GM19438 (cell line): ENCODE results near the gene GRID2IP.
"Not testable (repeated sequence)": the region's sequence is repeated elsewhere in the genome, so short reads cannot be mapped to it uniquely, and the experiment has no call there.

ENCODE experiments used
- ATAC-seq: cut with Tn5 transposase; IDR thresholded peaks from one replicate; pipeline ENCODE4 v1.9.1; 2021; ENCODE audit warnings: low read depth; ENCODE audit not compliant: unreplicated experiment

GRID2IP gene

GRCh38 chr7:6495597-6496262, 55.5 kb downstream of the GRID2IP start:
- ATAC-seq, result no peak

GRCh38 chr7:6494365-6494764, 56.9 kb downstream of the GRID2IP start:
- no peak for ATAC-seq

GRCh38 chr7:6491194-6491593, 60.1 kb downstream of the GRID2IP start:
- no peak for ATAC-seq

- ATAC-seq, result no peak
These were observed 61.6 kb downstream of the GRID2IP start for GRCh38 chr7:6489612-6490011.

GRCh38 chr7:6487184-6487545, 64.1 kb downstream of the GRID2IP start:
- ATAC-seq, result no peak

- no peak for ATAC-seq
These were observed 64.7 kb downstream of the GRID2IP start for GRCh38 chr7:6486438-6487183.

- ATAC-seq, result no peak
These were observed 68.5 kb downstream of the GRID2IP start for GRCh38 chr7:6482743-6483119.

- ATAC-seq, result no peak
These were observed 69.0 kb downstream of the GRID2IP start for GRCh38 chr7:6482307-6482706.

- no peak for ATAC-seq
These were observed 69.8 kb downstream of the GRID2IP start for GRCh38 chr7:6481445-6481844.

- no peak for ATAC-seq
These were observed 71.0 kb downstream of the GRID2IP start for GRCh38 chr7:6480323-6480660.

GRCh38 chr7:6479067-6479466, 72.2 kb downstream of the GRID2IP start:
- no peak for ATAC-seq

- ATAC-seq, result no peak
These were observed 73.1 kb downstream of the GRID2IP start for GRCh38 chr7:6478186-6478585.

- ATAC-seq, result no peak
These were observed 74.0 kb downstream of the GRID2IP start for GRCh38 chr7:6477318-6477660.

- no peak for ATAC-seq
These were observed 74.5 kb downstream of the GRID2IP start for GRCh38 chr7:6476596-6477317.

- ATAC-seq, result no peak
These were observed 75.7 kb downstream of the GRID2IP start for GRCh38 chr7:6475433-6476186.

GRCh38 chr7:6465862-6466261, 85.4 kb downstream of the GRID2IP start:
- no peak for ATAC-seq

- not testable (repeated sequence) for ATAC-seq
These were observed 87.7 kb downstream of the GRID2IP start for GRCh38 chr7:6463609-6464008.

GRCh38 chr7:6461946-6462550, 89.2 kb downstream of the GRID2IP start:
- ATAC-seq, result no peak

- no peak for ATAC-seq
These were observed 90.2 kb downstream of the GRID2IP start for GRCh38 chr7:6460990-6461584.

- no peak for ATAC-seq
These were observed 91.0 kb downstream of the GRID2IP start for GRCh38 chr7:6460303-6460702.
